Measurements from ENCODE around the gene TRMT44.
"Not testable (repeated sequence)": the region's sequence is repeated elsewhere in the genome, so short reads cannot be mapped to it uniquely, and the experiment has no call there.

The TRMT44 gene

GRCh38 chr4:8399298-8399697, 41.3 kb upstream of the TRMT44 start:
- no peaks in the 10 kb centered on the region for H3K79me2 ChIP-seq (ENCODE audit: control insufficient read depth, insufficient read depth, low read length, unreplicated experiment)
- H3K27me3 ChIP-seq (ENCODE audit: insufficient read depth, low read length): no peaks in the 10 kb centered on the region
- H3K27ac ChIP-seq (ENCODE audit: low read depth, low read length): no peak overlapping the region
- H3K4me3 ChIP-seq (ENCODE audit: low read depth, low read length): no peak overlapping the region
- H2AFZ ChIP-seq (ENCODE audit: low read length, unreplicated experiment): no peak overlapping the region
- no peaks in the 10 kb centered on the region for H3K36me3 ChIP-seq (ENCODE audit: insufficient read depth, low read length)
- peaks cover 6% of the 10 kb centered on the region for H3K4me1 ChIP-seq (ENCODE audit: control insufficient read depth, insufficient read depth, low read length, unreplicated experiment)

- no peak overlapping the region for H3K4me3 ChIP-seq (ENCODE audit: low read depth, low read length)
- no peaks in the 10 kb centered on the region for H3K27me3 ChIP-seq (ENCODE audit: insufficient read depth, low read length)
- no peaks in the 10 kb centered on the region for H3K79me2 ChIP-seq (ENCODE audit: control insufficient read depth, insufficient read depth, low read length, unreplicated experiment)
- no peak overlapping the region for H3K27ac ChIP-seq (ENCODE audit: low read depth, low read length)
- H3K4me1 ChIP-seq (ENCODE audit: control insufficient read depth, insufficient read depth, low read length, unreplicated experiment): no peaks in the 10 kb centered on the region
- H2AFZ ChIP-seq (ENCODE audit: low read length, unreplicated experiment): no peak overlapping the region
- H3K36me3 ChIP-seq (ENCODE audit: insufficient read depth, low read length): no peaks in the 10 kb centered on the region
Observed at GRCh38 chr4:8400632-8401325, 39.8 kb upstream of the TRMT44 start.

- Histone ChIP-seq H3K27me3 (ENCODE audit: insufficient read depth, low read length) (no peaks in the 10 kb centered on the region), H3K27ac (ENCODE audit: low read depth, low read length) (no peak overlapping the region), H3K36me3 (ENCODE audit: insufficient read depth, low read length) (no peaks in the 10 kb centered on the region), H3K79me2 (ENCODE audit: control insufficient read depth, insufficient read depth, low read length, unreplicated experiment) (no peaks in the 10 kb centered on the region), H3K4me1 (ENCODE audit: control insufficient read depth, insufficient read depth, low read length, unreplicated experiment) (no peaks in the 10 kb centered on the region), H2AFZ (ENCODE audit: low read length, unreplicated experiment) (no peak overlapping the region), H3K4me3 (ENCODE audit: low read depth, low read length) (no peak overlapping the region)
Observed at GRCh38 chr4:8401665-8402064, 38.9 kb upstream of the TRMT44 start.

- no peaks in the 10 kb centered on the region for H3K79me2 ChIP-seq (ENCODE audit: control insufficient read depth, insufficient read depth, low read length, unreplicated experiment)
- no peak overlapping the region for H2AFZ ChIP-seq (ENCODE audit: low read length, unreplicated experiment)
- H3K27me3 ChIP-seq (ENCODE audit: insufficient read depth, low read length): no peaks in the 10 kb centered on the region
- no peak overlapping the region for H3K4me3 ChIP-seq (ENCODE audit: low read depth, low read length)
- H3K36me3 ChIP-seq (ENCODE audit: insufficient read depth, low read length): no peaks in the 10 kb centered on the region
- H3K4me1 ChIP-seq (ENCODE audit: control insufficient read depth, insufficient read depth, low read length, unreplicated experiment): no peaks in the 10 kb centered on the region
- H3K27ac ChIP-seq (ENCODE audit: low read depth, low read length): no peak overlapping the region
Observed at GRCh38 chr4:8402181-8402597, 38.4 kb upstream of the TRMT44 start.

GRCh38 chr4:8402640-8403039, 37.9 kb upstream of the TRMT44 start:
- no peaks in the 10 kb centered on the region for H3K36me3 ChIP-seq (ENCODE audit: insufficient read depth, low read length)
- H3K4me3 ChIP-seq (ENCODE audit: low read depth, low read length): no peak overlapping the region
- no peaks in the 10 kb centered on the region for H3K79me2 ChIP-seq (ENCODE audit: control insufficient read depth, insufficient read depth, low read length, unreplicated experiment)
- no peak overlapping the region for H3K27ac ChIP-seq (ENCODE audit: low read depth, low read length)
- H2AFZ ChIP-seq (ENCODE audit: low read length, unreplicated experiment): no peak overlapping the region
- no peaks in the 10 kb centered on the region for H3K4me1 ChIP-seq (ENCODE audit: control insufficient read depth, insufficient read depth, low read length, unreplicated experiment)
- no peaks in the 10 kb centered on the region for H3K27me3 ChIP-seq (ENCODE audit: insufficient read depth, low read length)

GRCh38 chr4:8403173-8403753, 37.3 kb upstream of the TRMT44 start:
- H2AFZ ChIP-seq (ENCODE audit: low read length, unreplicated experiment): no peak overlapping the region
- H3K4me3 ChIP-seq (ENCODE audit: low read depth, low read length): no peak overlapping the region
- no peaks in the 10 kb centered on the region for H3K36me3 ChIP-seq (ENCODE audit: insufficient read depth, low read length)
- H3K27ac ChIP-seq (ENCODE audit: low read depth, low read length): no peak overlapping the region
- H3K4me1 ChIP-seq (ENCODE audit: control insufficient read depth, insufficient read depth, low read length, unreplicated experiment): no peaks in the 10 kb centered on the region
- no peaks in the 10 kb centered on the region for H3K79me2 ChIP-seq (ENCODE audit: control insufficient read depth, insufficient read depth, low read length, unreplicated experiment)
- no peaks in the 10 kb centered on the region for H3K27me3 ChIP-seq (ENCODE audit: insufficient read depth, low read length)

GRCh38 chr4:8403976-8404375, 36.6 kb upstream of the TRMT44 start:
- H3K79me2 ChIP-seq (ENCODE audit: control insufficient read depth, insufficient read depth, low read length, unreplicated experiment): no peaks in the 10 kb centered on the region
- H3K27me3 ChIP-seq (ENCODE audit: insufficient read depth, low read length): no peaks in the 10 kb centered on the region
- H3K36me3 ChIP-seq (ENCODE audit: insufficient read depth, low read length): no peaks in the 10 kb centered on the region
- no peak overlapping the region for H2AFZ ChIP-seq (ENCODE audit: low read length, unreplicated experiment)
- no peak overlapping the region for H3K27ac ChIP-seq (ENCODE audit: low read depth, low read length)
- no peaks in the 10 kb centered on the region for H3K4me1 ChIP-seq (ENCODE audit: control insufficient read depth, insufficient read depth, low read length, unreplicated experiment)
- no peak overlapping the region for H3K4me3 ChIP-seq (ENCODE audit: low read depth, low read length)

- Histone ChIP-seq H2AFZ (ENCODE audit: low read length, unreplicated experiment) (no peak overlapping the region), H3K79me2 (ENCODE audit: control insufficient read depth, insufficient read depth, low read length, unreplicated experiment) (no peaks in the 10 kb centered on the region), H3K27me3 (ENCODE audit: insufficient read depth, low read length) (no peaks in the 10 kb centered on the region), H3K36me3 (ENCODE audit: insufficient read depth, low read length) (no peaks in the 10 kb centered on the region), H3K4me1 (ENCODE audit: control insufficient read depth, insufficient read depth, low read length, unreplicated experiment) (no peaks in the 10 kb centered on the region), H3K4me3 (ENCODE audit: low read depth, low read length) (no peak overlapping the region), H3K27ac (ENCODE audit: low read depth, low read length) (no peak overlapping the region)
Observed at GRCh38 chr4:8404791-8405515, 35.6 kb upstream of the TRMT44 start.

- no peak overlapping the region for H3K4me3 ChIP-seq (ENCODE audit: low read depth, low read length)
- no peaks in the 10 kb centered on the region for H3K79me2 ChIP-seq (ENCODE audit: control insufficient read depth, insufficient read depth, low read length, unreplicated experiment)
- H3K4me1 ChIP-seq (ENCODE audit: control insufficient read depth, insufficient read depth, low read length, unreplicated experiment): no peaks in the 10 kb centered on the region
Observed at GRCh38 chr4:8405516-8405875, 35.1 kb upstream of the TRMT44 start.

GRCh38 chr4:8406887-8407286, 33.7 kb upstream of the TRMT44 start:
- not testable (repeated sequence) for H2AFZ ChIP-seq (ENCODE audit: low read length, unreplicated experiment); H3K27me3 ChIP-seq (ENCODE audit: insufficient read depth, low read length); H3K4me1 ChIP-seq (ENCODE audit: control insufficient read depth, insufficient read depth, low read length, unreplicated experiment); H3K4me3 ChIP-seq (ENCODE audit: low read depth, low read length); H3K79me2 ChIP-seq (ENCODE audit: control insufficient read depth, insufficient read depth, low read length, unreplicated experiment); H3K36me3 ChIP-seq (ENCODE audit: insufficient read depth, low read length); H3K27ac ChIP-seq (ENCODE audit: low read depth, low read length)

More at GRCh38 chr4:8405516-8405875, 35.1 kb upstream of the TRMT44 start:
- no peaks in the 10 kb centered on the region for H3K36me3 ChIP-seq (ENCODE audit: insufficient read depth, low read length)
- no peak overlapping the region for H3K27ac ChIP-seq (ENCODE audit: low read depth, low read length)
- H3K27me3 ChIP-seq (ENCODE audit: insufficient read depth, low read length): no peaks in the 10 kb centered on the region
- no peak overlapping the region for H2AFZ ChIP-seq (ENCODE audit: low read length, unreplicated experiment)

- H3K36me3 ChIP-seq (ENCODE audit: insufficient read depth, low read length): no peaks in the 10 kb centered on the region
- H2AFZ ChIP-seq (ENCODE audit: low read length, unreplicated experiment): no peak overlapping the region
- no peaks in the 10 kb centered on the region for H3K27me3 ChIP-seq (ENCODE audit: insufficient read depth, low read length)
- no peaks in the 10 kb centered on the region for H3K79me2 ChIP-seq (ENCODE audit: control insufficient read depth, insufficient read depth, low read length, unreplicated experiment)
- no peak overlapping the region for H3K4me3 ChIP-seq (ENCODE audit: low read depth, low read length)
- no peaks in the 10 kb centered on the region for H3K4me1 ChIP-seq (ENCODE audit: control insufficient read depth, insufficient read depth, low read length, unreplicated experiment)
- H3K27ac ChIP-seq (ENCODE audit: low read depth, low read length): no peak overlapping the region
Observed at GRCh38 chr4:8407316-8407715, 33.3 kb upstream of the TRMT44 start.

All from ACC112 (cell line).